ENCODE measurements around the gene JADE2. TPM values are rescaled to one million over a fixed set of nuclear protein-coding genes. Genes with fewer than 3 reads are reported as not detected.

The JADE2 gene
- polyA plus RNA-seq, 2 donors, result 3.8 to 4.1 TPM

Other genes with a start within 250 kb of the JADE2 start
- gene CDKL3, start 158.5 kb upstream of the JADE2 start, polyA plus RNA-seq, result under 1 TPM; 0.76 to 0.88 TPM
- 100 to 1,000 TPM in 1 of 2 donors, 10 to 100 TPM in 1; 63.2 to 107 TPM for gene UBE2B, start 154.1 kb upstream of the JADE2 start, polyA plus RNA-seq
- 10 to 100 TPM; 13.7 to 34.6 TPM for gene CDKN2AIPNL, start 113.8 kb upstream of the JADE2 start, polyA plus RNA-seq
- gene SAR1B, start 107.2 kb downstream of the JADE2 start, polyA plus RNA-seq, result 10 to 100 TPM; 34.8 to 39.9 TPM
- gene SEC24A, start 123.1 kb downstream of the JADE2 start, polyA plus RNA-seq, result 1 to 10 TPM; 5.0 to 6.0 TPM
- gene CAMLG, start 212.9 kb downstream of the JADE2 start, polyA plus RNA-seq, result 10 to 100 TPM; 22.9 to 25.6 TPM
- 10 to 100 TPM; 16.2 TPM for gene DDX46, start 233.1 kb downstream of the JADE2 start, polyA plus RNA-seq

Data from esophagus (tissue), 2 donors.